ENCODE data around the gene RERGL. TPM values are rescaled to one million over a fixed set of nuclear protein-coding genes. Genes with fewer than 3 reads are reported as not detected.
A peak's percentile ranks its signal among the peaks of the same experiment; 100 is the strongest.

Gene RERGL
- total RNA-seq, 1 experiment from 2014 or later = not detected

DNA sequence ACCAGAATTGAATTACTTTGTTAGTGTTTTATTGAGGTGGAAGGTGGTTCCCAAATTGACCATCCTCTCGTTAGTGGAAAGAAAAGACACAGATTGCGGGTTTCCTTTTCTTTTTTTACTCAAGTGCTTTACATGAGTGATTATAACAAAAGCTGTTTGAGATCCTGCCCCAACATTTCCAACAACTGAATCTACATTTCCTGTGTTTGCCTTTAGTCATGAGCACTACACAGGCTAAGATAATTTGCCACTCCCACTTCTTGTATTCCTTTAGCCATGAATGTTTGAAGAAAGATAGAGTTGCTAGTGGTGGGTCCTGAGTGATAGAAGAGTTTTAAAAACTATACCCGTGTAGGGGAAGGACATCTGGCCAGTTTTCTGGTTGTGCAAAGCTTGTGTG is 16.0 kb downstream of the RERGL start:
- no peak overlapping the region for H3K56ac ChIP-seq (ENCODE audit: insufficient read length, low read depth, low read length)
- no peak overlapping the region for H4K5ac ChIP-seq (ENCODE audit: insufficient read length, low read depth, low read length)
- H3T11ph ChIP-seq (ENCODE audit: low read length) = no peak overlapping the region
- H3K36me3 Mint-ChIP-seq (ENCODE audit: insufficient read depth in 1 of 3, low read depth in 3 of 3) = no peaks in the 10 kb centered on the region
- H3K9me3 ChIP-seq (ENCODE audit: control insufficient read depth, low read depth, low read length) = no peaks in the 10 kb centered on the region
- H3K4me2 ChIP-seq (ENCODE audit: insufficient read depth, insufficient read length, low read length) = no peak overlapping the region
- H3K4me1 Mint-ChIP-seq = peaks cover 3 to 12% of the 10 kb centered on the region in 2 experiments
- DNase-seq = no peak
- 0 out of 2 replicates have a peak overlapping the region, but pooled peaks have one; percentile 44 for H2BK15ac ChIP-seq (ENCODE audit: low read depth, low read length)
- H3K27me3 ChIP-seq (ENCODE audit: insufficient read depth, low read length) = no peaks in the 10 kb centered on the region
- no peak overlapping the region for H3K27ac ChIP-seq (ENCODE audit: insufficient read length, low read depth, low read length)
- H3K23ac ChIP-seq (ENCODE audit: insufficient read length, low read depth, low read length) = no peak overlapping the region
- no peak overlapping the region for H2BK20ac ChIP-seq (ENCODE audit: low read depth, low read length, poor library complexity, severe bottlenecking)
- no peak overlapping the region for H4K91ac ChIP-seq (ENCODE audit: insufficient read length, low read depth, low read length)
- no peaks in the 10 kb centered on the region for H3K23me2 ChIP-seq (ENCODE audit: insufficient read length, low read depth, low read length, poor library complexity, severe bottlenecking)
- H4K20me1 ChIP-seq (ENCODE audit: control insufficient read depth, insufficient read depth, insufficient read length) = no peaks in the 10 kb centered on the region
- H3K18ac ChIP-seq (ENCODE audit: insufficient read length, low read depth, low read length) = no peak overlapping the region
- H3K9me3 Mint-ChIP-seq = no peaks in the 10 kb centered on the region; a peak in 1 of 5 replicates
- TF ChIP-seq, protein P1, sequence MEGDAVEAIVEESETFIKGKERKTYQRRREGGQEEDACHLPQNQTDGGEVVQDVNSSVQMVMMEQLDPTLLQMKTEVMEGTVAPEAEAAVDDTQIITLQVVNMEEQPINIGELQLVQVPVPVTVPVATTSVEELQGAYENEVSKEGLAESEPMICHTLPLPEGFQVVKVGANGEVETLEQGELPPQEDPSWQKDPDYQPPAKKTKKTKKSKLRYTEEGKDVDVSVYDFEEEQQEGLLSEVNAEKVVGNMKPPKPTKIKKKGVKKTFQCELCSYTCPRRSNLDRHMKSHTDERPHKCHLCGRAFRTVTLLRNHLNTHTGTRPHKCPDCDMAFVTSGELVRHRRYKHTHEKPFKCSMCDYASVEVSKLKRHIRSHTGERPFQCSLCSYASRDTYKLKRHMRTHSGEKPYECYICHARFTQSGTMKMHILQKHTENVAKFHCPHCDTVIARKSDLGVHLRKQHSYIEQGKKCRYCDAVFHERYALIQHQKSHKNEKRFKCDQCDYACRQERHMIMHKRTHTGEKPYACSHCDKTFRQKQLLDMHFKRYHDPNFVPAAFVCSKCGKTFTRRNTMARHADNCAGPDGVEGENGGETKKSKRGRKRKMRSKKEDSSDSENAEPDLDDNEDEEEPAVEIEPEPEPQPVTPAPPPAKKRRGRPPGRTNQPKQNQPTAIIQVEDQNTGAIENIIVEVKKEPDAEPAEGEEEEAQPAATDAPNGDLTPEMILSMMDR (conservative IDR thresholded peaks at IDR 0.05) = no peak
- no peak overlapping the region for H3K14ac ChIP-seq (ENCODE audit: insufficient read depth, low read length)
- no peak overlapping the region for H4K8ac ChIP-seq (replicated peaks; ENCODE audit: insufficient read length, low read depth, low read length)
- no peak overlapping the region for H3K27ac Mint-ChIP-seq
- H3K27me3 Mint-ChIP-seq (ENCODE audit: low read depth) = no peaks in the 10 kb centered on the region; the same call in 1 of the 2 replicates
- WGBS (ENCODE audit: extremely low coverage, insufficient read length, low lambda C conversion rate) = no CpG with 5 or more reads among the region's 3 CpGs
- no peak overlapping the region for H3K4ac ChIP-seq (ENCODE audit: low read depth, low read length)
- no peaks in the 10 kb centered on the region for H3K4me1 ChIP-seq (ENCODE audit: insufficient read depth, low read length)
- no peak overlapping the region for H2AFZ ChIP-seq (ENCODE audit: low read length)
- no peak overlapping the region for H2BK120ac ChIP-seq (ENCODE audit: low read depth, low read length, poor library complexity, severe bottlenecking)
- H2BK5ac ChIP-seq (ENCODE audit: insufficient read length, low read length) = no peak overlapping the region
- no peak overlapping the region for H2BK12ac ChIP-seq (ENCODE audit: insufficient read length, low read depth, low read length)
- no peak overlapping the region for H3K9ac ChIP-seq (ENCODE audit: extremely low read depth, insufficient read length, low read length)
- H3K4me3 Mint-ChIP-seq = no peak overlapping the region
- no peak overlapping the region for H2AK5ac ChIP-seq (ENCODE audit: insufficient read length, low read length)
- H3K79me1 ChIP-seq (ENCODE audit: insufficient read depth, low read depth, low read length, poor library complexity, severe bottlenecking) = no peaks in the 10 kb centered on the region
- no peaks in the 10 kb centered on the region for H3K79me2 ChIP-seq (ENCODE audit: insufficient read depth, low read length)

Measured in H9 (cell line).